ENCODE measurements around the gene SHROOM3. TPM values are rescaled to one million over a fixed set of nuclear protein-coding genes. Genes with fewer than 3 reads are reported as not detected.

Gene SHROOM3
- total and polyA plus RNA-seq, 4 donors: 4.7 to 25.8 (median 8.7) TPM

DNA sequence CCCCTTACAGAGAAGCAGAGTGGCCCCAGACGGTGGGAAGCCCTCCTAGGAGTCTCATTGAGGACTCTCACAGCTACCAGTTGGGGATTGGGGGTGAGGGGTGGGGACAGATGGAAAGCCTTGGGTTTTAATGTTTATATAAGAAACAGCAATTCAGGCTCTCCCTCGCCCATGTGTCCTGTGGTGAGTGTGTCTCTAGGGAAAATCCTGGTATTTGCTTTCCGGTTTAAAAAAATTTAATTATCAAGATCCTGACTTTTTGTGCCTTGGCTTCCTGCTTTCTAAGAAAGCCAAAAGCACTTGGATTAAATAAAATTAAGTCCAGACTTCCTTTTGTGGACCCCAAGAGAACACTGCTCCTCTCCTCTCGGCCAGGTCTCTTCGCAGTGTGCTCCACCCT lies 369.1 kb downstream of the SHROOM3 start:
- Histone ChIP-seq H3K4me1 (ENCODE audit: control insufficient read depth in 4 of 4, insufficient read depth in 4 of 4, low read length in 3 of 4) (no peaks in the 10 kb centered on the region), H3K27ac (ENCODE audit: low read depth in 1 of 2, low read length in 2 of 2) (no peak overlapping the region), H3K9ac (ENCODE audit: low read depth in 1 of 2, low read length in 2 of 2) (no peak overlapping the region), H3K9me3 (ENCODE audit: control insufficient read depth in 4 of 4, low read length in 3 of 4) (peaks cover 0 to 5% (median 4%) of the 10 kb centered on the region in 4 donors), H3K27me3 (ENCODE audit: control insufficient read depth in 4 of 4, insufficient read depth in 4 of 4, low read length in 3 of 4) (no peaks in the 10 kb centered on the region), H3K36me3 (ENCODE audit: control insufficient read depth in 4 of 4, insufficient read depth in 3 of 4, low read depth in 1 of 4, low read length in 3 of 4) (no peaks in the 10 kb centered on the region), H3K4me3 (ENCODE audit: low read depth in 1 of 3, low read length in 3 of 3) (no peak overlapping the region)
- TF ChIP-seq FOXA2 (IDR thresholded peaks at IDR 0.05): no peak
- TF ChIP-seq, protein P1, sequence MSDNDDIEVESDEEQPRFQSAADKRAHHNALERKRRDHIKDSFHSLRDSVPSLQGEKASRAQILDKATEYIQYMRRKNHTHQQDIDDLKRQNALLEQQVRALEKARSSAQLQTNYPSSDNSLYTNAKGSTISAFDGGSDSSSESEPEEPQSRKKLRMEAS (IDR thresholded peaks at IDR 0.05): no peak
- no peak for DNase-seq (ENCODE audit: low spot score)
- WGBS: 78% methylated on average over 5 of the region's 5 CpGs

DNA sequence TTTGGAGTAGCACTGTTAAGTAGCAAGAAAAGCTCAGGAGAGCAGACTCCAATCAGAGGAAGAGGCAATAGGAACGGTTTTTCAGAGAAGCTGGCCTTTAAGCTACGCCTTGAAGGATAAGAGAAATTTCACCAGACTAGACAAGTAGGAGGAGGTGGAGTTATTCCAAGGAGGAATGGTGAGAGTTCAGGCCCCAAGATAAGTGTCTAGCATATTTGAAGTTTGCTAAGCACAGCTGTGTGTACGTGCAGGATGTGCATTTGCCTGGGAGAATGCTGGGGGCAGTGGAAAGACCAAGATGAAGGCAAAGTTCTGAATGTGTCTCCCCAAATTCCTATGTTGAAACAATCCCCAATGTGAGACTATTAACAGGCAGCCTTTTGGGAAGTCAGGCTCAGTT lies 371.3 kb downstream of the SHROOM3 start:
- TF ChIP-seq, protein P2, sequence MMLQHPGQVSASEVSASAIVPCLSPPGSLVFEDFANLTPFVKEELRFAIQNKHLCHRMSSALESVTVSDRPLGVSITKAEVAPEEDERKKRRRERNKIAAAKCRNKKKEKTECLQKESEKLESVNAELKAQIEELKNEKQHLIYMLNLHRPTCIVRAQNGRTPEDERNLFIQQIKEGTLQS (IDR thresholded peaks at IDR 0.05): no peak
- TF ChIP-seq RXRA (IDR thresholded peaks at IDR 0.05): peak in 1 of 2 donors; percentile 25
- no peak for TF ChIP-seq FOXA2 (IDR thresholded peaks at IDR 0.05)
- TF ChIP-seq NR2F2 (IDR thresholded peaks at IDR 0.05): no peak
- no peak for TF ChIP-seq EGR1 (IDR thresholded peaks at IDR 0.05; ENCODE audit: low read depth in 2 of 2)
- TF ChIP-seq, protein P3, sequence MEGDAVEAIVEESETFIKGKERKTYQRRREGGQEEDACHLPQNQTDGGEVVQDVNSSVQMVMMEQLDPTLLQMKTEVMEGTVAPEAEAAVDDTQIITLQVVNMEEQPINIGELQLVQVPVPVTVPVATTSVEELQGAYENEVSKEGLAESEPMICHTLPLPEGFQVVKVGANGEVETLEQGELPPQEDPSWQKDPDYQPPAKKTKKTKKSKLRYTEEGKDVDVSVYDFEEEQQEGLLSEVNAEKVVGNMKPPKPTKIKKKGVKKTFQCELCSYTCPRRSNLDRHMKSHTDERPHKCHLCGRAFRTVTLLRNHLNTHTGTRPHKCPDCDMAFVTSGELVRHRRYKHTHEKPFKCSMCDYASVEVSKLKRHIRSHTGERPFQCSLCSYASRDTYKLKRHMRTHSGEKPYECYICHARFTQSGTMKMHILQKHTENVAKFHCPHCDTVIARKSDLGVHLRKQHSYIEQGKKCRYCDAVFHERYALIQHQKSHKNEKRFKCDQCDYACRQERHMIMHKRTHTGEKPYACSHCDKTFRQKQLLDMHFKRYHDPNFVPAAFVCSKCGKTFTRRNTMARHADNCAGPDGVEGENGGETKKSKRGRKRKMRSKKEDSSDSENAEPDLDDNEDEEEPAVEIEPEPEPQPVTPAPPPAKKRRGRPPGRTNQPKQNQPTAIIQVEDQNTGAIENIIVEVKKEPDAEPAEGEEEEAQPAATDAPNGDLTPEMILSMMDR (IDR thresholded peaks at IDR 0.05; ENCODE audit: low read depth, low read length, missing input control): no peak

DNA sequence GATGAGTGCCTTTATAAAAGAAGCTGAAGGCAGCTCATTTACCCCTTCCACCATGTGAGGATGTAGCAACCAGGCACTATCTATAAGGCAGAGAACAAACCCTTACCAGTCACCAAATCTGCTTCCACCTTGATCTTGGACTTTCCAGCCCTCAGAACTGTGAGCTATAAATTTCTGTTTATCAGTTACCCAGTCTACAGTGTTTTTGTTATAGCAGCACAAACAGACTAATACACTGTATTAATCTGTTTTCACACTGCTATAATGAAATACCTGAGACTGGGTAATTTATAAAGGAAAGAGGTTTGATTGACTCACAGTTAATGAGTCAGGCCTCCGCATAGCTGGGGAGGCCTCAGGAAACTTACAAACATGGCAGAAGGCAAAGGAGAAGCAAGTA lies 371.7 kb downstream of the SHROOM3 start:
- no peaks in the 10 kb centered on the region for H3K36me3 ChIP-seq (ENCODE audit: control insufficient read depth in 4 of 4, insufficient read depth in 3 of 4, low read depth in 1 of 4, low read length in 3 of 4)
- H3K27me3 ChIP-seq (ENCODE audit: control insufficient read depth in 4 of 4, insufficient read depth in 4 of 4, low read length in 3 of 4): no peaks in the 10 kb centered on the region
- no peak overlapping the region for H3K9ac ChIP-seq (ENCODE audit: low read depth in 1 of 2, low read length in 2 of 2)
- TF ChIP-seq RXRA (IDR thresholded peaks at IDR 0.05) (no peak), TAF1 (conservative IDR thresholded peaks at IDR 0.05) (no peak), GABPA (IDR thresholded peaks at IDR 0.05 in 1 of 2, conservative IDR thresholded peaks at IDR 0.05 in 1 of 2) (no peak), FOXA2 (IDR thresholded peaks at IDR 0.05) (no peak), FOXA1 (IDR thresholded peaks at IDR 0.05) (no peak), YY1 (IDR thresholded peaks at IDR 0.05) (no peak), EGR1 (IDR thresholded peaks at IDR 0.05; ENCODE audit: low read depth in 2 of 2) (no peak), RAD21 (IDR thresholded peaks at IDR 0.05) (no peak), HNF4G (IDR thresholded peaks at IDR 0.05) (no peak), SP1 (IDR thresholded peaks at IDR 0.05) (no peak), NR2F2 (IDR thresholded peaks at IDR 0.05) (no peak), HNF4A (conservative IDR thresholded peaks at IDR 0.05) (no peak)
- TF ChIP-seq, protein P3 (IDR thresholded peaks at IDR 0.05; ENCODE audit: low read depth, low read length, missing input control): no peak
- TF ChIP-seq, protein P4, sequence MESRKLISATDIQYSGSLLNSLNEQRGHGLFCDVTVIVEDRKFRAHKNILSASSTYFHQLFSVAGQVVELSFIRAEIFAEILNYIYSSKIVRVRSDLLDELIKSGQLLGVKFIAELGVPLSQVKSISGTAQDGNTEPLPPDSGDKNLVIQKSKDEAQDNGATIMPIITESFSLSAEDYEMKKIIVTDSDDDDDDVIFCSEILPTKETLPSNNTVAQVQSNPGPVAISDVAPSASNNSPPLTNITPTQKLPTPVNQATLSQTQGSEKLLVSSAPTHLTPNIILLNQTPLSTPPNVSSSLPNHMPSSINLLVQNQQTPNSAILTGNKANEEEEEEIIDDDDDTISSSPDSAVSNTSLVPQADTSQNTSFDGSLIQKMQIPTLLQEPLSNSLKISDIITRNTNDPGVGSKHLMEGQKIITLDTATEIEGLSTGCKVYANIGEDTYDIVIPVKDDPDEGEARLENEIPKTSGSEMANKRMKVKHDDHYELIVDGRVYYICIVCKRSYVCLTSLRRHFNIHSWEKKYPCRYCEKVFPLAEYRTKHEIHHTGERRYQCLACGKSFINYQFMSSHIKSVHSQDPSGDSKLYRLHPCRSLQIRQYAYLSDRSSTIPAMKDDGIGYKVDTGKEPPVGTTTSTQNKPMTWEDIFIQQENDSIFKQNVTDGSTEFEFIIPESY (IDR thresholded peaks at IDR 0.05): no peak
- H3K4me1 ChIP-seq (ENCODE audit: control insufficient read depth in 4 of 4, insufficient read depth in 4 of 4, low read length in 3 of 4): peaks cover 0 to 7% (median under 1%) of the 10 kb centered on the region in 4 donors
- H3K27ac ChIP-seq (ENCODE audit: low read depth in 1 of 2, low read length in 2 of 2): no peak overlapping the region
- 97% methylated on average over 1 of the region's 1 CpG for WGBS
- DNase-seq (ENCODE audit: low spot score): no peak
- H3K9me3 ChIP-seq (ENCODE audit: control insufficient read depth in 4 of 4, low read length in 3 of 4): peaks cover 0 to 5% (median 4%) of the 10 kb centered on the region in 4 donors
- H3K4me3 ChIP-seq (ENCODE audit: low read depth in 1 of 3, low read length in 3 of 3): no peak overlapping the region

More for the DNA sequence above, 371.3 kb downstream of the SHROOM3 start:
- Histone ChIP-seq H3K9me3 (ENCODE audit: control insufficient read depth in 4 of 4, low read length in 3 of 4) (peaks cover 0 to 5% (median 4%) of the 10 kb centered on the region in 4 donors), H3K9ac (ENCODE audit: low read depth in 1 of 2, low read length in 2 of 2) (no peak overlapping the region), H3K27me3 (ENCODE audit: control insufficient read depth in 4 of 4, insufficient read depth in 4 of 4, low read length in 3 of 4) (no peaks in the 10 kb centered on the region), H3K36me3 (ENCODE audit: control insufficient read depth in 4 of 4, insufficient read depth in 3 of 4, low read depth in 1 of 4, low read length in 3 of 4) (no peaks in the 10 kb centered on the region), H3K4me3 (ENCODE audit: low read depth in 1 of 3, low read length in 3 of 3) (no peak overlapping the region), H3K4me1 (ENCODE audit: control insufficient read depth in 4 of 4, insufficient read depth in 4 of 4, low read length in 3 of 4) (peaks cover 0 to 7% (median under 1%) of the 10 kb centered on the region in 4 donors), H3K27ac (ENCODE audit: low read depth in 1 of 2, low read length in 2 of 2) (no peak overlapping the region)
- no peak for DNase-seq (ENCODE audit: low spot score)
- WGBS: 85% methylated on average over 3 of the region's 3 CpGs

All from liver (tissue), 9 donors.